ENCODE data around the gene OR2B2.
A peak's percentile ranks its signal among the peaks of the same experiment; 100 is the strongest.
"Not testable (repeated sequence)": the region's sequence is repeated elsewhere in the genome, so short reads cannot be mapped to it uniquely, and the experiment has no call there.

OR2B2 gene

DNA sequence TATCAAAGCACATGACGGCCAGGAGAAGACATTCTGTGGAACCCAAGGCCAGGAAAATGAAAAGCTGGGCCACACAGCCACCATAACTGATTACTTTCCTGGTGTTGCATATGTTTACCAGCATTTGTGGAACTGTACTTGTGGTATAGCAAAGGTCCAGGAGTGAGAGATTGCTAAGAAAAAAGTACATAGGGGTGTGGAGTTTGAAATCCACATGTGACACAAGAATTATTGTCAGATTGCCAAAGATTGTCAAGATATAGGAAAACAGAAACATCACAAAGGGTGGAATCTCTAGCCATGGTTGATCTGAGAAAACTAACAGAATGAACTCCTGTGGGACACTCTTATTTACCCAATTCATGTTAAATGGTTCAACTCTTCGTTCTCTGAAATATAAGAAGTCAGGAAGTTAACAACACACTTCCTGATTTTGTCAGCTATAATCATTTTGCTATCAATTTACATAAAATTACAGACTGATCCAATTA is at the start of gene OR2B2:
TSS of gene OR2B2 (minus strand) at position 441 of the 491 bp plus-strand sequence. CDS start at position 364, 77 bp downstream.
- Mint-ChIP-seq H3K4me1 (ENCODE audit: low read depth) (no peaks in the 10 kb centered on the region), H3K4me3 (no peak within 1 kb of the TSS), H3K36me3 (no peaks in the 10 kb centered on the region), H3K27me3 (peaks cover 5% of the 10 kb centered on the region), H3K9me3 (ENCODE audit: low read depth) (no peaks in the 10 kb centered on the region), H3K27ac (no peak within 1 kb of the TSS)

DNA sequence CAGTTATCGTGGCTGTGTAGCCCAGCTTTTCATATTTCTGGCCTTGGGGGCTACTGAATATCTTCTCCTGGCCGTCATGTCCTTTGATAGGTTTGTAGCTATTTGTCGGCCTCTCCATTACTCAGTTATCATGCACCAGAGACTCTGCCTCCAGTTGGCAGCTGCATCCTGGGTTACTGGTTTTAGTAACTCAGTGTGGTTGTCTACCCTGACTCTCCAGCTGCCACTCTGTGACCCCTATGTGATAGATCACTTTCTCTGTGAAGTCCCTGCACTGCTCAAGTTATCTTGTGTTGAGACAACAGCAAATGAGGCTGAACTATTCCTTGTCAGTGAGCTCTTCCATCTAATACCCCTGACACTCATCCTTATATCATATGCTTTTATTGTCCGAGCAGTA is 45.3 kb upstream of the OR2B2 start:
- Mint-ChIP-seq H3K4me1 (ENCODE audit: low read depth) (no peaks in the 10 kb centered on the region), H3K27me3 (peaks cover 27% of the 10 kb centered on the region)

DNA sequence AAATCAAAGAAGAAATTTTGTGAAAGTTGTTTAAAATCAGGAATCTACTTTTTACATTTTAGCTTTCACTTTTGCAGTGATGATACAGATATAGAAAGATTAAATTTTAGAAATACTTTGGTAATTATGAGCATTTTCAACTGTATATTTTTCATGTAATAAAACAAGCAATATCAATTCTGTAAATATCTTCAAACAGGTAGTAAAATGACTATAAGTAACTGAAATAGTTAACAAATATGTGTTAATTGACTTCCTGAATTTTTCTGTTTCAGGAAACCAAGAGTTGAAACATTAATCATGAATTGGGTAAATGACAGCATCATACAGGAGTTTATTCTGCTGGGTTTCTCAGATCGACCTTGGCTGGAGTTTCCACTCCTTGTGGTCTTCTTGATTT is 44.7 kb upstream of the OR2B2 start, which contains the start of gene OR2B6:
TSS of gene OR2B6 (plus strand) at position 301 of the 400 bp plus-strand sequence. CDS start at position 301, 0 bp downstream.
- no peak within 1 kb of the TSS for H3K27ac Mint-ChIP-seq
- H3K9me3 Mint-ChIP-seq (ENCODE audit: low read depth), result no peaks in the 10 kb centered on the region
- no peaks in the 10 kb centered on the region for H3K36me3 Mint-ChIP-seq
- H3K27me3 Mint-ChIP-seq, result peaks cover 30% of the 10 kb centered on the region
- H3K4me1 Mint-ChIP-seq (ENCODE audit: low read depth), result no peaks in the 10 kb centered on the region
- no peak within 1 kb of the TSS for H3K4me3 Mint-ChIP-seq

More for the DNA sequence above, 45.3 kb upstream of the OR2B2 start:
- H3K9me3 Mint-ChIP-seq (ENCODE audit: low read depth), result no peaks in the 10 kb centered on the region
- no peaks in the 10 kb centered on the region for H3K36me3 Mint-ChIP-seq
- H3K4me3 Mint-ChIP-seq, result no peak overlapping the region
- no peak overlapping the region for H3K27ac Mint-ChIP-seq

DNA sequence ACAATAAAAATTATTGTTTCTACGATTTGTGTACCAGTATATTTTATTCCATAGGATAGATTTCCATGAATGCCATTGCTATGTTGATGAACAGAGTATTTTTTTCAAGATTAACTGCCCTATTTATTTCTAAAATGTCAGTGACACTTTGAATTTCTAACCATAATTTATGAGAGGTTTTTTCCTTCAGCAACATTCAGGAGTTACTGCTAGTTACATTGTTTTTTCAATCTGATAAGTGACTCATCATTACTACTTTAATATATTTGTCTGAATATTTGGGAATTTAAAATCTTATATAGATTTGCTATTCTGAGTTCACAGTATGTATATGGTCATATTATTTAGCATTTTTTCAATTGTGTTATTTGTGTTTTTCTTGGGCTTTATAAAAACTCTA is 38.8 kb upstream of the OR2B2 start:
- Mint-ChIP-seq H3K27ac (no peak overlapping the region), H3K27me3 (peaks cover 35% of the 10 kb centered on the region), H3K36me3 (peaks cover 4% of the 10 kb centered on the region), H3K4me3 (no peak overlapping the region), H3K4me1 (ENCODE audit: low read depth) (no peaks in the 10 kb centered on the region), H3K9me3 (ENCODE audit: low read depth) (peaks cover 5% of the 10 kb centered on the region)

DNA sequence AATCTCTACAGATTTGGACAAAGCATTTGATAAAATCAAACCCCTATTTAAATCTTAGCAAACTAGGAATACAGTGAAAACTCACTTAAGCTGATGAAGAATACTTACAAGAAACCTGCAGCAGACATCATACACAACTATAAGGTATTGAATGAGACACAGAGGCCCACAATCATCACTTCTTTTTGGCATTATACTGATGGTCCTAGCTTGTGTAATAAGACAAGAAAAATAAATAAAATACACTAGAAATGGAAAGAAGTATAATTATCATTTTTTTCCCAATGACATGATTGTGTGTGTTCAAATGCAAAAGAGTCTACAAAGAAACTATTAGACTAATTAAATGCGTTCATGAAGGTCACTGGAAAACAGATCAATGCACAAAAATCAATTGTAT is 36.0 kb upstream of the OR2B2 start:
- peaks cover 5% of the 10 kb centered on the region for H3K9me3 Mint-ChIP-seq (ENCODE audit: low read depth)
- no peak overlapping the region for H3K27ac Mint-ChIP-seq
- H3K4me3 Mint-ChIP-seq, result no peak overlapping the region
- peaks cover 29% of the 10 kb centered on the region for H3K27me3 Mint-ChIP-seq
- H3K4me1 Mint-ChIP-seq (ENCODE audit: low read depth), result no peaks in the 10 kb centered on the region
- peaks cover 4% of the 10 kb centered on the region for H3K36me3 Mint-ChIP-seq

DNA sequence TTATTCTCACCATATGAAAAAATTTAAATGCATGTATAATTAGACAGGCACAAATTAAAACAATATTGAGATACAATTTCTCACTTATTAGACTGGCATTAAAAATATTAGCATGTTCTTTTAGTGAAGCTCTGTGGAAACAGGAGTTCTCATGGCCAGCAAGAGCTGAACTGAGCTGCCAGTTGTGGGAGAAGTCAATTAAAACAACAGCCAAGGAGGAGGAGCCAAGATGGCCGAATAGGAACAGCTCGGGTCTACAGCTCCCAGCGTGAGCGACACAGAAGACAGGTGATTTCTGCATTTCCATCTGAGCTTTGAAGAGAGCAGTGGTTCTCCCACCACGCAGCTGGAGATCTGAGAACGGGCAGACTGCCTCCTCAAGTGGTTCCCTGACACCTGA is 30.9 kb upstream of the OR2B2 start:
- peaks cover 39% of the 10 kb centered on the region for H3K27me3 Mint-ChIP-seq
- not testable (repeated sequence) for H3K27ac Mint-ChIP-seq; H3K36me3 Mint-ChIP-seq; H3K4me1 Mint-ChIP-seq (ENCODE audit: low read depth); H3K9me3 Mint-ChIP-seq (ENCODE audit: low read depth); H3K4me3 Mint-ChIP-seq

DNA sequence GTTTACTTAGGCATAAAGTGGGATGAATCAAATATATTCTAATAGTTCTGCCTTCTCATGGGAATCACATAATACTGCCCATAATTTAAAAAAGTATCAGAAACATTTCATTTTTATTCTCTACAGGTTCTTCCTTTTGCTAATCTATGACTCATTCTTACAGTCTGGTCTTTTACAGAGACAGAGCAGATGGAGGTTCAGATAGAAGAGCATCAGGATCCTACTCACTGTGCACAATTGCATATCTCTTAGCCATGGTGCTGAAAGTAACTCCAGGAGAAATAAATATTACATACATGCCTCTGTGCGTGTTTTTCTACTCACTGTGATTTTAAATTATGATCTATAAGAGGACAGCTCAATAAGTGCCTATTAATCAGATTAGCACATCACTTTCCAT is 28.6 kb upstream of the OR2B2 start:
- no peaks in the 10 kb centered on the region for H3K4me1 Mint-ChIP-seq (ENCODE audit: low read depth)
- H3K4me3 Mint-ChIP-seq, result no peak overlapping the region
- no peaks in the 10 kb centered on the region for H3K9me3 Mint-ChIP-seq (ENCODE audit: low read depth)
- H3K36me3 Mint-ChIP-seq, result no peaks in the 10 kb centered on the region
- H3K27ac Mint-ChIP-seq, result no peak overlapping the region
- H3K27me3 Mint-ChIP-seq, result peaks cover 43% of the 10 kb centered on the region

DNA sequence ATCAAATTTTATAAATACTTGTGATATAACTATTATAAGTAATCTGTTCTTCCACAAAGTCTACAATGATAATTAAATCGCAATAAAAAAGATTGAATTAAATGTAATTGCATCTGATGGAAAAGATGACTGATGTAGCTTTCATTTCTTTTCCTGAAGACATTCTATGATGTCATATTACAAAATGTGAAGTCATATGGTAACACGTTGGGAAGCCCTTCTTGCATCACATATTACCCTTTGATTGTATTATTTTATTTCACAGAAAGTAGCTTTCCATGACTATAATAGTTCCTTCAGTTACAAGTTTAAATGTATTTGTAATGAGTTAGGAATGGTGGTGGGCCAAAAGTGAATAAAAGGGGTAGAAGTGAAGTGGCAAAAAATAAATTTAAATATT is 19.0 kb upstream of the OR2B2 start:
- no peak overlapping the region for H3K4me3 Mint-ChIP-seq

DNA sequence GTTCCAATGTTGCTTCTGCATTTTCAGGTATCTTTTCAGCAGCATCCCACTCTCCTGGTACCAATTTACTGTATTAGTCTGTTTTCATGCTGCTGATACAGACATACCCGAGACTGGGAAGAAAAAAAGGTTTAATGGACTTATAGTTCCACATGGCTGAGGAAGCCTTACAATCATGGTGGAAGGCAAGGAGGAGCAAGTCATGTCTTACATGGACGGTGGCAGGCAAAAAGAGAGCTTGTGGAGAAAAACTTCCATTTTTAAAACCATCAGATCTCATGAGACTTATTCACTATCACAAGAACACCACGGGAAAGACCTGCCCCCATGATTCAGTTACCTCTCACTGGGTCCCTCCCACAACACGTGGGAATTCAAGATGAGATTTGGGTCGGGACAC is 17.7 kb upstream of the OR2B2 start:
- H3K27me3 Mint-ChIP-seq, result peaks cover 18% of the 10 kb centered on the region
- H3K4me3 Mint-ChIP-seq; H3K9me3 Mint-ChIP-seq (ENCODE audit: low read depth); H3K27ac Mint-ChIP-seq; H3K4me1 Mint-ChIP-seq (ENCODE audit: low read depth): not testable (repeated sequence)
- H3K36me3 Mint-ChIP-seq, result peaks cover 10% of the 10 kb centered on the region

More for the DNA sequence above, 19.0 kb upstream of the OR2B2 start:
- Mint-ChIP-seq H3K27me3 (peaks cover 20% of the 10 kb centered on the region), H3K9me3 (ENCODE audit: low read depth) (no peaks in the 10 kb centered on the region), H3K4me1 (ENCODE audit: low read depth) (no peaks in the 10 kb centered on the region), H3K36me3 (peaks cover 10% of the 10 kb centered on the region), H3K27ac (no peak overlapping the region)

DNA sequence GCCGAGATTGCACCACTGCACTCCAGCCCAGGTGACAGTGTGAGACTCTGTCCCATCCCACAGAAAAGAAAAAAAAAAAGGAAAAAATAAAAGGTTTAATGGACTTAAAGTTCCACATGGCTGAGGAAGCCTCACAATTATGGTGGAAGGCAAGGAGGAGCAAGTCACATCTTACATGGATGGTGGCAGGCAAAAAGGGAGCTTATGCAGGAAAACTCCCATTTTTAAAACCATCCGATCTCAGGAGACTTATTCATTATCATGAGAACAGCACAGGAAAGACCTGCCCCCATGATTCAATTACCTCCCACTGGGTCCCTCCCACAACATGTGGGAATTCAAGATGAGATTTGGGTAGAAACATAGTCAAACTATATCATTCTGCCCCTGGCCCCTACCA is 15.8 kb upstream of the OR2B2 start:
- not testable (repeated sequence) for H3K4me1 Mint-ChIP-seq (ENCODE audit: low read depth); H3K4me3 Mint-ChIP-seq; H3K27ac Mint-ChIP-seq; H3K9me3 Mint-ChIP-seq (ENCODE audit: low read depth)
- Mint-ChIP-seq H3K27me3 (peaks cover 18% of the 10 kb centered on the region), H3K36me3 (peaks cover 10% of the 10 kb centered on the region)

DNA sequence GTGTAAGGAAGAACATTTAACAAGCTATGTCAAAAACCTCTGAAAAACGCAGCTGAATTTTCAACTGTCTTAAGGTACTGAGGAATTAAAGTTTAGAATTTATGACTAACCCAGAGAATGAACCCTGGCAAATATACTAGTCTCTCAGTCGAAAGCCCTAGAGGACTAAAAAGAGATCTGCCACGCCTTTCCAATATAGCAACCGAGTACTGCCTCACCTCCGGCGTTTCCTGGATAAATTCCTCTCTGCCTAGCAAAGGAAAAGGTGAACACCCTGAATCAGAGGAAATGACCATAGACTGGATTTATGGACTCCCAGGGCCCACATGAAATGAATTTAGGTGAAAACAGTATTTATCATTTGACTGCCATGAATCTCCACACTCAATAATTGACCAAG is 12.0 kb upstream of the OR2B2 start:
- Mint-ChIP-seq H3K27ac (no peak overlapping the region), H3K4me1 (ENCODE audit: low read depth) (no peaks in the 10 kb centered on the region), H3K36me3 (peaks cover 4% of the 10 kb centered on the region), H3K4me3 (no peak overlapping the region), H3K27me3 (peaks cover 23% of the 10 kb centered on the region), H3K9me3 (ENCODE audit: low read depth) (peaks cover 6% of the 10 kb centered on the region)

DNA sequence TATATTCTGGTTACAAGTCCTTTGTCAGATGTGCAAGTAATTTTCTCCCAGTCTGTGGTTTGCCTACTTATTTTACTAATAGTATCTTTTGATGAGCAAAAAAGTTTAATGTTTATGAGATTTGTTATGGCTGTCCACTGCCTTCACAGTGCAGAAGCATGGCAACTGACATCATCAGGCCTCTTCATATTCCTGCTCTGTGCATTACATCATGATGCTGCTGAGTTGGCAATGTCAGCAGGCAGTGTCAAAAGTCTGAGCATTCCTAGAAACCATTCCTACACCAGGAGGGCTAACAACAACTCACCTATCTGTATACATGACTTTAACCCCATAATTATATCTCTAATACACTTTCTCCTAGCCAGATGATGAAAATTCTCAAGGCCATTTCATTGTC is 10.8 kb upstream of the OR2B2 start:
- Mint-ChIP-seq H3K9me3 (ENCODE audit: low read depth) (peaks cover 6% of the 10 kb centered on the region), H3K4me1 (ENCODE audit: low read depth) (no peaks in the 10 kb centered on the region), H3K27ac (no peak overlapping the region), H3K4me3 (no peak overlapping the region), H3K27me3 (peaks cover 21% of the 10 kb centered on the region), H3K36me3 (no peaks in the 10 kb centered on the region)

DNA sequence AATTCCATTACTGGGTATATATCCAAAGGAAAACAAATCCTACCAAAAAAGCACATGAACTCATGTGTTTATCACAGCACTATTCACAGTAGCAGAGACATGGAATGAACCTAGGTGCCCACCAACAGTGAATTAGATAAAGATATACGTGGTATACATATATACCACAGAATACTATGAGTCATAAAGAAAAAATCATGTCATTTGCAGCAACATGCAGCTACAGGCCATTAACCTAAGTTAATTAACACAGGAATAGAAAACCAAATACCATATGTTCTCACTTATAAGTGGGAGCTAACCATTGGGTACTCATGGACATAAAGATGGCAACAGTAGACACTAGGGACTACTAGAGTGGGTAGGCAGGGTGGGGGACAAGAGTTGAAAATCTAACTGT is 4.2 kb downstream of the OR2B2 start:
- Mint-ChIP-seq H3K4me3 (no peak overlapping the region), H3K4me1 (ENCODE audit: low read depth) (peaks cover 2% of the 10 kb centered on the region), H3K36me3 (no peaks in the 10 kb centered on the region), H3K27me3 (peaks cover 2% of the 10 kb centered on the region), H3K27ac (no peak overlapping the region), H3K9me3 (ENCODE audit: low read depth) (no peaks in the 10 kb centered on the region)

DNA sequence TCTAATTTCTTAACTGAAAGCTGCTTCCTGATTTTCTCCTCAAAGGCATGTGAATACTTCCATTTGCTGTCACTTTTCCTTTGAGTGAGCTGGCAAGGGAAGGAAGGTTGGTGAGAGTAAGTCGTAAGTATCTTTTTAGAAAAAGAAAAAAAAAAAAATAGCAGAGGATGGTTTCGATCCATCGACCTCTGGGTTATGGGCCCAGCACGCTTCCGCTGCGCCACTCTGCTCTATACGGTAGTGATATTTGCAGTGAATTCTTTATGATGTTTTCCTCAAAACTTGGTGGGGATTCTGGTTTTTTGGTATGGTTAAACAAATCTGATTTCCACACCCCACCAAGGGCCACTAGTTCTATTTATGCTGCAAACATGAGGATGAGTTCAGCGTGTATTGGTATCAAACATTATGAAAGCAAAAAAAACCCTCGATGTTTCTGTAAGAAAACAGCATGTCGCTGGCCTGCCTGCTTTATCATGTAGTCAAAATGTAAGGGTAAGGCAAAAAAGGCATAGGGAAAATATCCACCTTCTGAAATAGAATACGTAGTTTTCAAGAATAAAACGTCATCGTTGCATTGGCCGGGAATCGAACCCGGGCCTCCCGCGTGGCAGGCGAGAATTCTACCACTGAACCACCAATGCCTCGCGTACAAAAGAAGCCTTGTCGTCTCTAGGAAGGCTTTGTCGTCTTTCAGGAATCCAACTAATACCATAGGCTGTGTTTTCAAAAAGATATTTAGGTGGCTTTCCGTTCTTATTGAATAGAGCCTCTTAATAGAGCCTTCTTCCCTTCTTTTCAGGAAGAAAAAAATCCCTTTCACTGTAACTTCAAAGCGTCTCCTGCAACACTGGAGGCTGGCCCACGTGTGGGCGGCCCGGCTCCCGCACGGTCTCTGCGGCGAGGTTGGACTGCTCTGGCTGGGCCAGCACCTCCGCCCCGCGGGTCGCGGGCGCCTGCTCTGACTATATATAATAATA is 9.6 kb downstream of the OR2B2 start:
- Mint-ChIP-seq H3K4me1 (ENCODE audit: low read depth) (peaks cover 10% of the 10 kb centered on the region), H3K27ac (peak overlapping the region; percentile 96), H3K36me3 (no peaks in the 10 kb centered on the region), H3K4me3 (peak overlapping the region; percentile 87), H3K9me3 (ENCODE audit: low read depth) (peaks cover 5% of the 10 kb centered on the region), H3K27me3 (peaks cover 2% of the 10 kb centered on the region)

DNA sequence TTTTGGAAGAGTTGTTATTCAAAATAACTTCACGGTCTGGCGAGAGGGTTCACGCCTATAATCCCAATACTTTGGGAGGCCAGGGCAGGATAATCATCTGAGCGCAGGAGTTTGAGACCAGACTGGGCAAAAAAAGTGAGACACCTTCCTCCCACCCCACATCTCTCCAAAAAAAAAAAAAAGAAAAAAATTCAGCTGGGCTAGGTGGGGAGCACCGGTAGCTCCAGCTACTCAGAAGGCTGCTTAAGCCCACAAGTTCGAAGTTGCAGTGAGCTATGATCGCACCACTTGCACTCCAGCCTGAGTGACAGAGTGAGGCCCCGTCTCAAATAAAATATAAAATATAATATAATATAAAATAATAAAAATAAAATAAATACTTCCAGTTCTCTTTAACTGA is 10.4 kb downstream of the OR2B2 start:
- Mint-ChIP-seq H3K9me3 (ENCODE audit: low read depth) (peaks cover 5% of the 10 kb centered on the region), H3K4me3 (peak overlapping the region; percentile 35), H3K4me1 (ENCODE audit: low read depth) (peaks cover 10% of the 10 kb centered on the region), H3K27ac (no peak overlapping the region), H3K36me3 (no peaks in the 10 kb centered on the region), H3K27me3 (peaks cover 2% of the 10 kb centered on the region)

All from activated naive CD8-positive, alpha-beta T cell (primary cell).